HG03460 (cell line): ENCODE measurements around the gene DNAJC8.
A peak's percentile ranks its signal among the peaks of the same experiment; 100 is the strongest.

Experiments
- ATAC-seq: cut with Tn5 transposase; IDR thresholded peaks from one replicate; pipeline ENCODE4 v1.9.1; 2021; ENCODE audit not compliant: unreplicated experiment

The DNAJC8 gene, protein sequence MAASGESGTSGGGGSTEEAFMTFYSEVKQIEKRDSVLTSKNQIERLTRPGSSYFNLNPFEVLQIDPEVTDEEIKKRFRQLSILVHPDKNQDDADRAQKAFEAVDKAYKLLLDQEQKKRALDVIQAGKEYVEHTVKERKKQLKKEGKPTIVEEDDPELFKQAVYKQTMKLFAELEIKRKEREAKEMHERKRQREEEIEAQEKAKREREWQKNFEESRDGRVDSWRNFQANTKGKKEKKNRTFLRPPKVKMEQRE

DNA sequence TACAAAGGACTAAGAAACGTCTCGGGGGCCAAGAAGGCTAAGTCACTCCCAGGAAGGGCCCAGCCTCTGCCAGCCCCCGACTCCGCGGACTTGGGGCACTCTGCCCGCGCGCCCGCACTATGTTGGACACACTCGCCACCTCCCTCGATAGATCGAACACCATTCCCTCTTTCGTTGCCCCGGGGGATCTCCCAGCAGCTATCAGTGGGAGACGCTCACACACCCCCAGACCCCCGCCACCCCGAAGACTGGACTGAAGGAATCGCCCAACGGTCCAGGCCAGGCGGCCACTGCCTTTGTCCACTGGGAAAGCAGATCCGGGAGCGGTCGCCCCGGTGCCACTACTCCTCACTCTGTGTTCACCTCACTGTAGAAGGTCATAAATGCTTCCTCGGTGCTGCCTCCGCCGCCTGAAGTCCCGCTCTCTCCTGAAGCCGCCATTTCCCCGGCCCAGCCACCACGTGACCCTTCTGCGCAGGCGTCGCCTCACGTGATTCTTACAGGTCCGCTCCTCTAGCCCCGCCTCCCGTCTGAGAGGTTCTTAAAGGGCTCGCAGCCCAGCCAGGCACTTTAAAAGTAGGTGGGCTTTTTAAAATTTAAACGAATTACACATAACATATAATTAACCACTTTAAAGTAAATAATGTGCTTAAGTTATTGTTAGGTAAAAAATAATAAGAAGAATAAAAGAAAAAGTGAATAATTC, at the start of gene DNAJC8:
Gene DNAJC8 (minus strand): TSS at position 472 of the 706 bp plus-strand sequence. CDS start 31 bp downstream, at position 441.
- ATAC-seq: peak; percentile 67

DNA sequence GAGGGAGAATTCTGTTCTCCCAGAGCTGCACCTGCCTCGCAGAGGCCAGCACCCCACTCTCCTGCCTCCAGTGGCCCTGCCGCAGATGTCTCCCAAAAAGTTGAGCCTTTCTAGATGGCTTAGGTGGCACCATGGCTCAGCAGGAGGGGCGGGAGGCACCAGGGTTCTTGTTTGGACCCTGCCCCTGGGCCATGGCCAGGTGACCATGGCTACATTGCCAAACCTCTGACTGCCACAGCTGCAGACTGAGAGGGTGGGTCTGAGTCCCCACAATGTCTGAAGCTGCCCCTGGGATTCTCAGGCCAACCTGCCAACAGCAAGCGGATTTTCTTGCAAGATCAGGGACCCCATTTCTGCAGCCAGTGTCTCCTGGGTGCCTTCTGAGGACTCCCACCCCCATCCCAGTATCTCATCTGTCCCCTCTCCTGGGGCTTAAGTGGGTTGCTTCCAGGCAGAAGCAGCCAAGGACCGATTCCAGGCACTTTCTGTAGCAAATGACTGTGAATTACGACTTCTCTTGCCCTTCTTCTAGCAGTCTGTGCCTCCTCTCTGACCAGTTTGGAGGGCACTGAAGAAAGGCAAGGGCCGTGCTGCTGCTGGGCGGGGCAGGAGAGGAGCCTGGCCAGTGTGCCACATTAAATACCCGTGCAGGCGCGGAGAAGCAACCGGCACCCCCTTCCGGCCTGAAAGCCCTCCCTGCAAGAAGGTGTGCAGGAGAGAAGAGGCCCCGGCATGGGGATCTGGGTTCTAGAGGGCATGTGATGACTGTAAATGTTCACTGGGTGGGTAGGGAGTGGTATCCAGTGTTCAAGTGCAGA, 49.0 kb upstream of the DNAJC8 start:
- ATAC-seq: no peak

DNA sequence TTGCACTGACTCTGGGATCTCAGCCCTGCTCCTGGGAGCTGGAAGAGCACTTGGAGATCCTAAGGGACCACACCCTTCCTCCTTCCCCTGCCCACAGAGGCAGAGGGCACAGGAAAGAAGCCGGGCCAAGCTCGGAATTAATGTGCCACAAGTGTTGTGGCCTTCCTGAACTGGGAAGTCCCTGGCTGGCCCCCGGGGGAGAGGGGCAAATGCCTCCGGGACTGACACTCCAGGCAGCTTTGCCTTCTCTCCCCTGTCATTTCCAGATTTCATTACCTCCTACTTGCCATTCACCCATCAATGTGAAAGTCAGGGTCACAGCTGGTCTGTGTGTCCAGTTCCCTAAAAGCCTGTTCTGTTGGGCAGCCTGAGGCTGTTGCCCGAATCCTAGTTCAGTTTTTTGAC, 48.1 kb upstream of the DNAJC8 start:
- ATAC-seq: no peak

DNA sequence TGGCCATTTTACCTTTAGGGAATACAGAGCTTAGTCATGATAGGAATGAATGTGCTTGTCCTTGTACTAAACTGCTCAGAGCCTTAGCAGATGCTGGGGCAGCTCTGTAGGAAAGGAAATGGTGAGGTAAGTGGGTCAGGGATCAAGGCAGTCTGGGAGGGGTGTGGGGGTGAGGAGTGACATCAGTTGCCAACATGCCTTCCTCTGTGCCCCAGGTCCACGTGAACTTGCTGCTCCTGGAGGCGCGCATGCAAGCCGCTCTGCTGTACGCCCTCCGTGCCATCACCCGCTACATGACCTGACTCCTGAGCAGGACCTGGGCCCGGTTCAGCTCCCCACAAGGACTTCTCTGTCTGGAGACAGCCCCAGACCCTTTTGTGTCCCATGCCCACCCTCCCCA, 47.7 kb upstream of the DNAJC8 start:
- ATAC-seq: no peak

DNA sequence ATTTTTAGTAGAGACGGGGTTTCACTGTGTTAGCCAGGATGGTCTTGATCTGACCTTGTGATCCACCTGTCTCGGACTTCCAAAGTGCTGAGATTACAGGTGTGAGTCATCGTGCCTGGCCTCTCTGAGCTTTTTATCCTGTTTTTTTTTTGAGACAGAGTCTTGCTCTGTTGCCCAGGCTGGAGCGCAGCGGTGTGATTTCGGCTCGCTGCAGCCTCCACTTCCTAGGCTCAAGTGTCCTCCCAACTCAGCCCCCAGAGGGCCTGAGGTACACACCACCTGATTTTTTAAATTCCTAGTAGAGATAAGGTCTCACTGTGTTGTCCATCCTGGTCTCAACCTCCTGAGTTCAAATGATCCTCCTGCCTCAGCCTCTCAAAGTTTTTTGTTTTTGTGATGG, 46.9 kb upstream of the DNAJC8 start:
- no peak for ATAC-seq

DNA sequence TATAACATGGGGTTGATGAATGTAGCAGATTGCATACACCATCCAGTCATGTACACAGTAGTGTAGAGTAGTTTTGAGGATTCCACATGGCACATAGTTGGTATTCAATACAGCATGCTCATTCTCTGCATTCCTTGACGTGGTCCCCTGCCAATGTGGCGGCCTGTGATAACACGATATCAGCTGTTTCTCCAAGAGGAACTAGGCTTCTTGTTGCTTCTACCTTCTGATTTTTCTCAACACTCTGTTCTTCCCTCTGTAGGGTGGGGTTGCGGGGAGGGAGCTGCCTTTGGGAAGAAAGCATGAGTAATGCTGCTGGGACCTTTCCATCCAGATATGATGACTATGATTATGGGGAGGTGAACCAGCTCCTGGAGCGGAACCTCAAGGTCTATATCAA, 45.9 kb upstream of the DNAJC8 start:
- ATAC-seq: no peak

DNA sequence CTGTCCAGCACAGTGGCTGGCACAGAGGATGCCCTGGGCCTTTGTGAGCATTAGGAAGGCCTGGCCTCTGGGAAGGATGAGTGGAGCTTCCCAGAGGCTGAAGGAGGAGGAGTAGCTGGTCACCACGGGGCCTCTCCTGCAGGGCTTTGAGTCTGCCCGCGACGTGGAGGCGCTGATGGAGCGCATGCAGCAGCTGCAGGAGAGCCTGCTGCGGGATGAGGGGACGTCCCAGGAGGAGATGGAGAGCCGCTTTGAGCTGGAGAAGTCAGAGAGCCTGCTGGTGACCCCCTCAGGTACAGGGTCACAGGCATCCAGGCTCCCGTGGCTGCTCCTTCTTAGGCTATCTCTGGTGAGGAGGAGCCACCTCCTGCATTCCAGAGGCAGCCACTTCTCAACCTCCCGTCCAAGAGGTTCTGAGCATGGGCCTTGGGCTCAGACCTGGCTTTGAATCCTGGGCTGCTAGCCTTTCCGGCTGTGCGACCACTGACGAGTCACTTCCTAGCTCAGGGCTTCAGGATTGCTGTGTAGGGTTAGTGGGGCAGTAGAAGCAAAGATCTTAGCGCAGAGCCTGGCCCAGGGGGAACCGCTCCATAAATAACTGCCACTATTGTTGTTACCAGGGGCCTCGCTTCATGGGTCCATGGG, 40.5 kb upstream of the DNAJC8 start:
- no peak for ATAC-seq

DNA sequence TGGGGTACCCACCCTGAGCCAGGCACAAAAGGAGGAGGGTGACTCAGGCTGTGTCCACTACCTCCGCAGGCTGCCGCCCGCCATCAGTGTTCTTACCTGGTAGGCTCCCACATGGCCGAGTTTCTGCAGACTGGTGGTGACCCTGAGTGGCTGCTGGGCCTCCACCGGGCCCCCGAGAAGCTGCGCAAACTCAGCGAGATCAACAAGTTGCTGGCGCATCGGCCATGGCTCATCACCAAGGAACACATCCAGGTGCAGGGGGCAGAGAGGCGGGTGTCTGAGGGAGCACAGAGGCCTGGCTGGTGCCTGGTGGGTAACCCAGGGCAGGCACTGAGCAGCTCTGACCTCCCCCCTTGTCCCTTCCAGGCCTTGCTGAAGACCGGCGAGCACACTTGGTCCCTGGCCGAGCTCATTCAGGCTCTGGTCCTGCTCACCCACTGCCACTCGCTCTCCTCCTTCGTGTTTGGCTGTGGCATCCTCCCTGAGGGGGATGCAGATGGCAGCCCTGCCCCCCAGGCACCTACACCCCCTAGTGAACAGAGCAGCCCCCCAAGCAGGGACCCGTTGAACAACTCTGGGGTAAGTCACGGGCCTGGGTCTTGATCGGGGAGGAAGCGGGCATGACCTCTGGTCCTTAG, 39.5 kb upstream of the DNAJC8 start:
- no peak for ATAC-seq

DNA sequence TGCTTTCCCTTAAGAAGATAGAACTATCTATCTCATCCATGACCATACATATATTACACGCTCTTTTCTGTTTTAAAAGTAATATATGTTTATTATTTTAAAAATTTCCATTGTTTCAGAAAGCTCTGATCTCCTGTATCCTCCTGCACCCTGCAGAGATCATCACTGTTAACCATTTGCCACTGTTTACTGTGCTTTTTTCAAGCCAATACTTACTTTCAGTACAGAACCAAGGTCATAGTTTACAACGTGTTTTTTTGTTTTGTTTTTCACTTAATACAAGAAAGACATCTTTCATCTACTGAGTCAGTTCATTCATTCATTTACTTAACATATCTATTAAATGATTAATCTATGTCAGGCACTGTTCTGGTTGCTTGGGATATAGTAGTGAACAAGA, 36.7 kb upstream of the DNAJC8 start:
- ATAC-seq: no peak

DNA sequence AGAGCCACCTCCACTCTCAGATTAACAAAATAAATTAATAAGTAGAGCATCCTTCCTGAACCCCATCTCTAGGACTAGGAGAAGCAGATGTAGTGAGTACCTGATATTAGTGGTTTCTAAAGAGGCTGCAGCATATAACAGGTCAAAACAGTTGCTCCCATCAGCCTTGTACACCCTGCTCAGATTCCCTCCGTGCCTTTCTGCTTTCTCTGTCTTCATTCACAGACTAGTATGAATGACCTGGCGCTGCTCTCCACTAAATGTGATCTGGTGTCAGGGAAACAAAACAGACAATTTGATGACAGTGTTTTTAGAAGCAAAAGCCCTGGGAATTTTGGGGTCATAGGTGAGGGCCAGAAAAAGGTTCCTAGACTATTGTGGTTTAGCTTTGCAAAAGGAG, 34.8 kb upstream of the DNAJC8 start:
- ATAC-seq: no peak

DNA sequence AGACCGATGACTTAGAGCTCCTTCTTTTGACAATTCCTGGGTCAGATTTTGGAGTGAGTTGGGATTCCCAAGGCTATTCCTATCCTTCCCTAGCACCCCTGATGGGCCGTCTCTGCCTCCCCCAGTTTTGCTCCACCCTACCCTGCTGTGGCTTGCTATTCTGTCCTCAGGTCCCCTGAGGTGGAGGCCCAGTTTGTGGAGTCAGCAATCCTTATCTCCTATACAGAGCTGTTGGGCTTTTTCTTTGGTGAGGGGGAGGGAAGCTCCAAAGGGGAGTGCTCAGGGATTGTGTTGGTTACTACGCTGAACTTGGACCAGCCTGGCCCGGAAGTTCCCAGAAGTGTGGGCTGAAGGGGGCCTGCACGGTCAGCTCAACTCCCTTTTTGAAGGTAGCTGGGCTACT, 34.1 kb upstream of the DNAJC8 start:
- ATAC-seq: no peak

DNA sequence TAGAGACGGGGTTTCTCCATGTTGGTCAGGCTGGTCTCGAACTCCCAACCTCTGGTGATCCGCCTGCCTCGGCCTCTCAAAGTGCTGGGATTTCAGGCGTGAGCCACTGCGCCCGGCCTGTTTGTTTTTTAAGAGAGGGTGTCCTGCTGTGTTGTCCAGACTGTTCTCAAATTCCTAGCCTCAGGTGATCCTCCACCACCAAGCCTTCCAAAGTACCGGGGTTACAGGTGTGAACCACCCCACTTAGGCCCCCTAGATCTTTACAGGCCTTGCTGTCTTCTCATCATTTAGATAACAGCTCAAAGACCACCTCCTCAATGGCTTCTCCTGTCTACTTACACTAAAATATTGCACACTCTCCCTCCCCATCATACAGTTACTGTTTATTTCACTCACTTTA, 32.7 kb upstream of the DNAJC8 start:
- ATAC-seq: no peak

DNA sequence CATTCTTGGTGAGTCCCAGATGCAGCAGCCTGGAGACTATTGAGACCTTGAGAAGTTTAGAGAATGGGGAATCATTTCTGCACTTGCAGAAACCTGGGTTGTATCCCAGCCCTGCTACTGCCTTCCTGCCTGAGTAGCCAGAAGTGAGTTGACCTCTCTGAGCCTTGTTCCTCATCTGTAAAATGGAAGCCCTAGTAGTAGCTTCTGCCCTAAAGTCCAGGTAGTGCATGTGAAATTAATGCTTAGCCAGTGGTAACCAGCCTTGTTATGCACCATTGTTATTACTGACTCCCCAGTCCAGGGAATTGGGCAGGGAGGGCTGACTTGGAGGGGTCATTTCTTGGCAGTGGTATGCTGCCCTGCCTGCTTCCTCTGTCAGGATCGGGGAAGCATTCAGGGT, 32.1 kb upstream of the DNAJC8 start:
- ATAC-seq: no peak

DNA sequence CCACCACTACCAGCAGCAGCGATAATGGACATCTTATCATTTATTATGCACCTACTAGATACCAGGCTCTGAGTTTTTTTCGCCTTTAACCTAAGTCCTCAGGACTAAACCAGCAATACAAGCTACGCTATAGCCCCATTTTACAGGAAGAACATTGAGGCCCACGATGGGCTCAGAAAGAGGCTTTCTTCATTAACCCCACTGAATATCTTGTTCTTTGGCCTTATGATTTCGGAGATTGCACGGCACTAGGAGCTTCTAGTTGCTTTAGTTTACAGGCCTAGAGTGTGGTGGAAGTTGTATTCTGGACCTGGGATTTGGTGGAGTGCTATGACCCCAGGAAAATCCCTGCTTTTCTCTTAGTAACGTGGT, 28.0 kb upstream of the DNAJC8 start:
- ATAC-seq: no peak

DNA sequence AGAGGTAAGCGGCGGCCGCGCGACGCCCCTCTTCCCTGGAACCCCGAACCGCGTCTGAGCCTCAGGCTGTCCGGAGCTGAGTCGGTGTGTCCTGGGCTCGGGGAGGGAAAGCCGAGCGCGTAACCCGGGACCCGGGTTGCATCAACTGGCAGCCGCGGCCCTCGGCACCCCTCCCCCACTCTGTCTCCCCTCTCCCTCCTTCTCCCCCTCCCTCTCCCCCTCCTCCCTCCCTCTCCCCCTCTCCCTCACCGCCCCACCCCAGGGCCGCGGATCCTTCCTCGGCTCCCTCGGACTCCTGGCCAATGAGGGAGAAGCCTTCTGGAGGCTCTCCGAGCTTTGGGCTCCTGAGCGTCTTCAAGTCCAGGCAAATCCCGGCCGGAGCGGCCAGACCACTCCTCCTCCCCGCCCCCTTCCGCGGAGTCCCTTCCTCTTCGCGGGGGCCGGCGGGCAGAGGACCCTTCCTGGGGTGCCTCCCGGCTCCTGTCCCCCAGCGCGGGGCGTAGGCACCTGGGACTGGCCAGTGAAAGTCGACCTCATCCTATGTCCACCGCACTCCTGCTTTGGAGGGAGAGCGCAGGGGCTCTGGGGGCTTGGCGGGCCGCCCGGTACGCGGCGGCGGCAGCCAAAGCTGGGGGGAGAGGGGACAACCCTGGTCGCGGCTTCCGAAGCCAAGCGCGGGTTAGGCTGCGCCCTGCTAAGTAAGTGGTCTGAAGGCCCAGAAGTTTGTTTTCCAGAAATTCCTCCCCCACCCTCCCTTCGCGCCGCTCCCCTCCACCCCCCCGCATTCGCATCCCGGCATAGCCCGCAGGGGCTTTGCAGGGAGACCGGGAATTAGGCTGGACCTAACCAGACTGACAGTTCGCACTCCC, 27.3 kb upstream of the DNAJC8 start:
- peak; percentile 5 for ATAC-seq

DNA sequence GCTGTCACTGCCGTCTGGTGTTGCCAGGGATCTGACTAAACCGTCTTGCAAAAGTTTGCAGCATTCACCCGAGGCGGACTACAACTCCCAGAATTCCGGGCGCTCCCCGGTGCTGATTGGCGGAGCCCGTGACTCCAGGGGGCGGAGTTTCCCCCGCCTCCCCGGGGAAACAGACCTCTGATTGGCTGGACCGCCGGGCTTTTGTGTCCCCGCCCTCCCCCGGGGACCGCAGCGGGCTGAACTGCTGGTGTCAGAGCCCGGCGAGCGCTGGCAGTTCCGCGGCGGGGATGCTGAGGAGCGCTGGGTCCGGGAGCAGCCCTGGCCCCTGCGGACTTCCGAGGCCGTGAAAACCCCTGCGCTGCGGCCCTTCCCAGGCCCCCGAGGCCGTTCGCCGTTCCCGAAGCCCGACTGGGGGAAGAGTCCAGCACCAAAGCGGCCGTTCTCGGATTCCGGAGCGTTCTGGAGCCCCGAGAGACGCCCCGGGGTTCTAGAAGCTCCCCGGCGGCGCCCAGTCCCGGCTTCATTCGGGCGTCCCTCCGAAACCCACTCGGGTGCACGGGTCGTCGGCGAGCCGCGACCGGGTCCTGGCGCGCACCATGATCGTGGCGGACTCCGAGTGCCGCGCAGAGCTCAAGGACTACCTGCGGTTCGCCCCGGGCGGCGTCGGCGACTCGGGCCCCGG, 26.6 kb upstream of the DNAJC8 start, which contains the start of gene SESN2:
Gene SESN2 (plus strand): TSS at position 267 of the 682 bp plus-strand sequence. CDS start 330 bp downstream, at position 597.
- peak; percentile 93 for ATAC-seq

DNA sequence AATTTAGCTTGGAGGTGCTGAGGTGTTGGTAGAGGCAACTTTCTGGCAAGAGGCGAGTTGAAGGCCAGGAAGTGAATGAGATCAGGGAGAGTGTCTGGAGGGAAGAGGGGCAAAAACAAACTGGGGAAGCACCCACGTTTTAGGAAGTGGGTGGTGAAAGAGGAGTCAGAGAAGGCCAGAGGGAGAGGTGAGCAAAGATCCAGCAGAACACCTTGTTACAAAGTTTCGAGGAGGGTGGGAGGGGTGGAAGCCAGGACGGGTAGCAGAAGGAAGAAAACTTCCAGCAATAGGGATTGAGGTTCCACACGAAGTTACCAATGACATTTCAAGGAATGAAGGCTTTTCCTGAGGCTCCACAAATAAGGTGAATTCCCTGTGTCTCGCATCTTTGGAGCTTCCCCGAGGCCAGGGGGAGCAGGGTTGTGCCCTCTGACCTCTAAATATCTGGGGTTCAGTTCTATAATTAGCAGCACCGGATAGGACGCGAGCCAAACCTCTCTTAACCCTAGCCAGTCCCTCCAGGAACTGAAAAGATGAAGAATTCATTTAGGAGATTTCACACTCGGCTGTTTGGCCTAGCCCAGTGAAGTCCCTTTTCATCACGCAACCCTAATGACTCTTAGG, 25.9 kb upstream of the DNAJC8 start:
- ATAC-seq: no peak

DNA sequence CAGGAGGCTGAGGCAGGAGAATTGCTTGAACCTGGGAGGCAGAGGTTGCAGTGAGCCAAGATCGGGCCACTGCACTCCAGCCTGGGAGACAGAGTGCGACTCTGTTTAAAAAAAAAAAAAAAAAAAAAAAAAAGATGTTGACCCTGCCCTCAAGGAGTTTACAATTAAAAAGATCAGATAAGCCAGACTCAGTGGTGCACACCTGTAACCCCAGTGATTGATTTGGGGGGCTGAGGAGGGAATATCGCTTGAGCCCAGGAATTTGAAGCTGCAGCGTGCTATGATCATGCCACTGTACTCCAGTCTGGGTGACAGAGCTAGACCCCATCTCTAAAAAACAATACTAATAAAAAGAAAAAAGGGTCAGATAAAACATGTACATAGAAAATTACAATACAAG, 24.9 kb upstream of the DNAJC8 start:
- ATAC-seq: no peak
